Chondrocyte (in vitro differentiated cells): Measurements from ENCODE around the gene IL15RA. TPM values are rescaled to one million over a fixed set of nuclear protein-coding genes. Genes with fewer than 3 reads are reported as not detected.

ENCODE experiments used
- DNase-seq: peaks from one replicate; pipeline ENCODE4 v3.0.0; 2021; ENCODE audit warnings: mixed read lengths, low spot score
- H3K27ac Mint-ChIP-seq: one replicate; pipeline ENCODE4 v1.8.0; 2021; ENCODE audit warnings: mild to moderate bottlenecking, moderate library complexity, mixed read lengths; ENCODE audit not compliant: unreplicated experiment
- H3K27me3 Mint-ChIP-seq: 2 replicates; pipeline ENCODE4 v1.8.0; 2021; ENCODE audit warnings: low read depth, mixed read lengths
- H3K36me3 Mint-ChIP-seq: 2 replicates; pipeline ENCODE4 v1.8.0; 2021; ENCODE audit warnings: low read depth, mixed read lengths
- H3K4me1 Mint-ChIP-seq: 2 replicates; pipeline ENCODE4 v1.8.0; 2021; ENCODE audit warnings: low read depth, mild to moderate bottlenecking, mixed read lengths
- H3K4me3 Mint-ChIP-seq: one replicate; pipeline ENCODE4 v1.8.0; 2021; ENCODE audit warnings: mild to moderate bottlenecking, moderate library complexity, mixed read lengths; ENCODE audit not compliant: unreplicated experiment
- H3K9me3 Mint-ChIP-seq: 2 replicates; pipeline ENCODE4 v1.8.0; 2021; ENCODE audit warnings: low read depth, mixed read lengths
- CTCF ChIP-seq: fragments of 200-600 bp; sonication (generic); IDR thresholded peaks from 2 replicates; pipeline ENCODE4 v1.5.0; 2021; ENCODE audit warnings: antibody characterized with exemption, mild to moderate bottlenecking, moderate library complexity
- long read RNA-seq: library from polyadenylated mRNA; stranded (forward); transcript quantifications from one replicate; pipeline ENCODE4 v2.0.0, GENCODE V29; 2021
- total RNA-seq: library from RNA; stranded (reverse); gene quantifications from 3 replicates; pipeline ENCODE4 v1.2.1, GENCODE V29; 2021

The IL15RA gene
- 0.56 to 0.65 TPM in 2 of 3 replicates, not detected in the other for total RNA-seq
- long read RNA-seq = 0 reads

GRCh38 chr10:5977471-5978229 lies at the start of gene IL15RA:
IL15RA (minus strand) TSS chr10:5977543; CDS start chr10:5977492, 51 bp downstream.
- TF ChIP-seq CTCF = peak; percentile 32
- H3K27ac Mint-ChIP-seq = peak within 1 kb of the TSS; percentile 41
- DNase-seq = no peak
- H3K9me3 Mint-ChIP-seq = no peaks in the 10 kb centered on the region
- H3K27me3 Mint-ChIP-seq = peaks cover 14% of the 10 kb centered on the region
- peak within 1 kb of the TSS; percentile 74 for H3K4me3 Mint-ChIP-seq
- H3K4me1 Mint-ChIP-seq = peaks cover 10% of the 10 kb centered on the region
- H3K36me3 Mint-ChIP-seq = peaks cover 3% of the 10 kb centered on the region

- no peak for TF ChIP-seq CTCF
- Mint-ChIP-seq H3K4me1 (no peaks in the 10 kb centered on the region), H3K27me3 (peaks cover 21% of the 10 kb centered on the region), H3K9me3 (peaks cover 9% of the 10 kb centered on the region), H3K36me3 (no peaks in the 10 kb centered on the region), H3K4me3 (no peak overlapping the region), H3K27ac (no peak overlapping the region)
- no peak for DNase-seq
Measured at GRCh38 chr10:6025683-6026255, 48.4 kb upstream of the IL15RA start.

GRCh38 chr10:6024334-6024682 lies 47.0 kb upstream of the IL15RA start:
- DNase-seq = no peak
- no peak for TF ChIP-seq CTCF
- H3K4me1 Mint-ChIP-seq = no peaks in the 10 kb centered on the region
- H3K27ac Mint-ChIP-seq = no peak overlapping the region
- H3K9me3 Mint-ChIP-seq = no peaks in the 10 kb centered on the region
- H3K36me3 Mint-ChIP-seq = no peaks in the 10 kb centered on the region
- no peak overlapping the region for H3K4me3 Mint-ChIP-seq
- peaks cover 21% of the 10 kb centered on the region for H3K27me3 Mint-ChIP-seq

- Mint-ChIP-seq H3K27ac (no peak overlapping the region), H3K4me3 (no peak overlapping the region), H3K4me1 (no peaks in the 10 kb centered on the region), H3K27me3 (peaks cover 26% of the 10 kb centered on the region), H3K36me3 (no peaks in the 10 kb centered on the region), H3K9me3 (no peaks in the 10 kb centered on the region)
- no peak for DNase-seq
- no peak for TF ChIP-seq CTCF
Measured at GRCh38 chr10:6023661-6024333, 46.5 kb upstream of the IL15RA start.

GRCh38 chr10:6022660-6023059 lies 45.3 kb upstream of the IL15RA start:
- Mint-ChIP-seq H3K4me1 (no peaks in the 10 kb centered on the region), H3K4me3 (no peak overlapping the region), H3K9me3 (no peaks in the 10 kb centered on the region), H3K27ac (no peak overlapping the region), H3K36me3 (no peaks in the 10 kb centered on the region), H3K27me3 (peaks cover 21% of the 10 kb centered on the region)
- no peak for DNase-seq
- TF ChIP-seq CTCF = no peak
